Non-pigmented ciliary epithelial cell (primary cell): Measurements from ENCODE around the gene RASGEF1C.

Experiments used
- DNase-seq: peaks from one replicate; pipeline ENCODE4 v3.0.0-alpha.2; 2010; ENCODE audit warnings: low read depth

Gene RASGEF1C

DNA sequence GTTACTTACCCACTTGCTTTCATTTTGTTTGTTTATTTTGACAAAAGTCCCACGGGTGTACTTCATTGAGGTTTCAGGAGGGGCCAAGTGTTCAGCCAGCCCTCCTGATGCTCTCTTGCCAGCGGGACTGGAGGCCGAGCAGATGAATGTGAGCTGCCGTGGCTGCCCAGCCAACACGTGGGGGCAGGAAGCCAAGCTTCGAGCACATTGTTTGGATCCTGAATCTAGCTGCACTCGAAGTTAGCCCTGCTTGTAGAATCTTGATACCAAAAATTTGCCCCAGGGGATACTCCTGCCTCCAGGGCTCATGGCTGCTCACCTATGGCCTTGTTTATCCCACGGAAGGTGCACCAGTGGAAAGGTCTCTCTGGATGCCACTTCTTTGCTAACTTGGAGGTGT lies 49.3 kb downstream of the RASGEF1C start:
- no peak for DNase-seq

DNA sequence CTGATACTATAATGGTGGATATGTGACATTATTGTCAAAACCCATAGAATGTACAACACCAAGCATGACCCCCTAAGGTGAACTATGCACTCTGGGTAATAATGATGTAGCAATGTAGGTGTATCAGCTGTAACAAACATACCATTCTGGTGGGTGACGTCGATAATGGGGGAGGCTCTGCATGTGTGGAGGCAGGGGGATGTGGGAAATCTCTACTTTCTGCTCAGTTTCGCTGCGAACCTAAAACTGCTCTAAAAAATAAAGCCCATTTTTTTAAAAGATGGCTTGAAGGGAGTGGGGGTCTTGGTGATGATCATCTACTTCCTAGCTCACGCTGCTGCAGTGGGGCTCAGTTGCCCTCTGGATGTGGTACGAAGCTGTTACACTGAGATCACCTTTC lies 51.1 kb downstream of the RASGEF1C start:
- no peak for DNase-seq

DNA sequence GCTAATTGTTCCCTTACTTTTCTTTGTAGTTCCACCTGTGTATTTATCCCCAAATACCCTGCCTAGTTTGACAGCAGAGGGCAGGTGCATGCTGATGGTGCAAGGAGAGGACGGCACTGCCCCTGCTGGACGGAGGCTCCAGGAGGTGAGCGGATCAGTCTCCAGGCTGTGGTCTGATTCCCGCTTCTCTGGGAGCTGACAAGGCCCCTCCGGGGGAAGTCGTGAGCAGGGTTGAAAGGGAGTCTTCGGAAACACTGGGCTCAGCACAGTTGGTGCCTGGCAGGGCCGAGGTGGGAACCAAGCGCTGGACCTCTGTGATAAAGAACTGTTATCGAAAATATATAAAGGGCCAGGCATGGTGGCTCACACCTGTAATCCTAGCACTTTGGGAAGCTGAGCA lies 52.9 kb downstream of the RASGEF1C start:
- DNase-seq: no peak

DNA sequence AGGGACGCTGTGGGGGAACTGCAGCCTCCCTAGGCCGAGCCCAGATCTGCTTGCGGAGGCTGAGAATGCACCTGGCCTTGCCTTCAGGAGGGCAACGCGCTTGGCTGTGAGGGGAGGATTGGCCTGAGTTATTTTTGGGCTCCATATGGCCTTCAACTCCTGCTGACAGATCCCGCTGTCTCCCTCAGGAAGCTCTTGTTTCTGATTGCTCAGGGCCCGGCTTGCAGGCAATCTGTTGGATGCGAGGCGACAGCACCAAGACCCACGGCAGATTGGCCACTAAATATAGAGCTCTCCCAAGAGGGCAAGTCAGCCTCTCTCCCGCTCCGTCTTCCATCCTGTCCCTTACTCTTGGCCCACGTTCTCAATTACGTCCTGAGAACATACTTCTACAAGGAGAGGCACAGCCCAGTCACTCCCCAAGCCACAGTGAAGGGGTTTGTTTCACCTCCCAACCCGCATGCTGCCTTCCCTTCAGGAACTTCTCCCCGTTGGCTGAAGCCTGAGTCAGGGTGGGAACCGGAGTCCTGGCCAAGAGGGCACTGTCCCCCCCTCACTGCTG lies 53.6 kb downstream of the RASGEF1C start:
- DNase-seq: no peak

DNA sequence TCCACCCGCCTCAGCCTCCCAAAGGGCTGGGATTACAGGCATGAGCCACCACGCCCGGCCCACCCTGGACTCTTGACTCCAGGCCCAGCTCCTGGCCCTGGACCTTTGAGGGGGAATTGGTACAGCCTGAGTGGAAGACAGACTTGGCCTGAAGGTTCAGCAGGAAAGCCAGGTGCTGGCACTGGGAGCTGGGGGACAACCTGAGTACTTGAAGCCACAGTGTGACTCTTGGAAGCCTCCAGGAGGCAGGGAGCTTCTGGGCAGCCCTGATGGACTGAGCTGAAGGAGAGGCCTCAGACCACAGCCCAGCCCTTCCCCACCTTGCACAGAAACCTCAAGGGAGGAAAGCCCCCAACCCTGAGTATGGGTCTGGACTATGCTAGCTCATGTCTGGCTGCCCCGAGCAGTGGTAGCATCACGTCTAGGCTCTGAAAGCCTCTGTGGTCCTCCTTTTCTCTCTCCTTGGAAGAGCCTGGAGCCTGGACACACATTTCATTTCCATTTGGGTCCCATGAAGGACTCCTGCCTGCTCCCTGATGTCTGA lies 54.1 kb downstream of the RASGEF1C start:
- no peak for DNase-seq

DNA sequence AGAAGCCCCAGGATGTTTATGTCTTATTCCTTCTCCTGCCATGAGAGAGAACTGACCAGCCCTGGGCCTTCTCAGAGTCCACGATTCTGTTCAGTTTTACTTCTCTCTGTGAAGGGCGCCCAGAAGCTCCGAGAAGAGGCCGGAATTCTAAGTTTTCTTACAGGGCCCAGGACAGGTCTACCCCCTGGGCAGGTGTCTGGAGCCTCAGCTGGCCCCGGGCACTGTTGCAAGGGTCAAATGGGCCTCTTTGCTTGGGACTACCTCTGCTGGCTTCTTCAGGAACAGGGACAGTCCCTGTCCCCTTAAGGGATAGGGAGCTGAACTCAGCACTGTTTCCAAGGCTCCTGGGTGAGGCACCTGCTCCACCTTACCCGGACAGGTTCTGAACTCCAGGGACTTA lies 55.0 kb downstream of the RASGEF1C start:
- DNase-seq: no peak

DNA sequence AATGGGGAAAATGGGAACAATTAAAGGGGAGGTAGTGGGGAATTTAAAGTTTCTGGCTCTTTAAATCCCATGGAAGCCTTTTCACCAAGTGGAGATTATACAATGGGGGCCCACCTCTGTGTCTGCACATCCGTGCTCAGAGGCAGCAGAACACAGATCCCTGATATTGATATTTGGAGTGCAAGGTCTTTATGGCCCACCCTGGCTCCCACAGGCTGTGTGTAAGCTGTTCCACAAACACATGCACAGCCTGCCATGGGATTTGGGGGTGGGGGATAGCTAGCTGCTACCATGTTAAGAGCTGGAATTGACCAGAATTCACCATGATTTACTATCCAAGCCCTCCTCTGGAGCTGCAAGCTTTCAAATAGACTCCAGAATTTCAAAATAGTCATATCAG lies 55.9 kb downstream of the RASGEF1C start:
- no peak for DNase-seq

DNA sequence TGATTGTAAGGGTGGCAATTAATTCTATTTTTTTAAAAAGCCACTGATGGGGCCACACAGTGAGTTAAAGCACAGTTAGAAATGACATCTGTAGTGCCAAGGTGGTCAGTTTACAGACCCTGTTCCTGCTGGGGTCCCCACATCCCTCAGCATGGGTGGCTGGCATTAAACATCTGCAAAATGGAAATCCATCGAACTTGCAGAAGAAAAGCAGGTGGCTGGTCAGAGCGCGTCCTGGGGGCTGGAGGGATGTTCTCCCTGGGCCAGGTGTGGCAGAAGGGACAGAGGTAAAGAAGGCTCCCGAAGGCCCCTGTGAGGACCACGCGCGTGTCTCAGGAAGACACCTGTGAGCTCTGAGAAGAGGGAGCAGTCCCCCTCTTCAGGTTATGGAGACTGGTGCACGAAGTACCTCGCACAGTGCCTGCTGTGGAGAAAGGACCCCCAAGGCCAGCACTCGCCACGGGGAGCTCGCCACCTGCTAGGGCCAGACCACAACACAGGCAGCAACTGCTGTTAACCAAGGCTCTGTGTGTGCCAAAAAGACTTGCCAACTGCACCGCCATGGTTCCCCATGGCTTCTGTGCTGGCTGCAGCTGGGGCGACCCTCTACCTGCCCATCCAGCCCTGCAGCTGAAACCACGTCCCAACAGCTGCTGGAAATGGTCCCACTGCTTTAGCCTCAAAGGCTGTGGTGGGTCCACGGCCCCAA lies 65.2 kb downstream of the RASGEF1C start:
- no peak for DNase-seq

DNA sequence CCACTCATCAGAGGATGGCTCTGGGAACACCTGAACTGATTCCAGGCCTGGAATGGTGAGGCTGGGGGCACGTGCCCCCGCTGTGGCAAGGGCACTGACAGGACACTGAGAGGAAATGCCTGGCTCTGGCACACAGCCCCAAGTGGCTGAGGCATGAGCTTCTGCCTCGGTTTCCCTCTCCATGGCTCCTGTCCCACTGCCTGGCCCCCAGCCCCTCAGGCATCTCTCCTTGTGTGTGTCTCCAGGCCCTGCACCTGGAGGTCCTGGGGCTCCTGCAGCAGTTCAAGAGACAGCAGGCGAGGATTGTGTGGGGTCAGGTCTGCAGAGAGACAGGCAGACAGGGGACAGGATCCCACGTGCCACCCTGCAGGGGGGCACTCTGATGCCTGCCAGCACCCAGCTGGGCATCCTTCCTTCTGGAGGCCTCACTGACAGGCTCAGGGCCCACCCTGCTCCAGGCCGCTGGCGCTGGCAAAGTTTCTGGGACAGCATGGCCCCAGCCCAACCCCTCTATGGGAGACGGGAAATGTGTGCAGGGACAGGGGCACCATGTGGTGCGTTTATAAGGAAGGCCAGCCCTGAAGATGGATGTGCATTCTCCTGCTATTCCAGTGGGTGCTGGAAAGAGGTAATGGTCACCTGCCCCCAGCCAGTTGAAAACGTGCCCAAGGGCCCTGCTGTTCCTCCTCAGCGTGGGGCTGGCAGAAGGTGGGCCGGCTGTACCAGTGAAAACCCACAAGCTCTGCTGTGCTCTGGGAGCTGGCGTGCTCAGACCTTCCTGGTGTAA lies 66.0 kb downstream of the RASGEF1C start:
- no peak for DNase-seq

DNA sequence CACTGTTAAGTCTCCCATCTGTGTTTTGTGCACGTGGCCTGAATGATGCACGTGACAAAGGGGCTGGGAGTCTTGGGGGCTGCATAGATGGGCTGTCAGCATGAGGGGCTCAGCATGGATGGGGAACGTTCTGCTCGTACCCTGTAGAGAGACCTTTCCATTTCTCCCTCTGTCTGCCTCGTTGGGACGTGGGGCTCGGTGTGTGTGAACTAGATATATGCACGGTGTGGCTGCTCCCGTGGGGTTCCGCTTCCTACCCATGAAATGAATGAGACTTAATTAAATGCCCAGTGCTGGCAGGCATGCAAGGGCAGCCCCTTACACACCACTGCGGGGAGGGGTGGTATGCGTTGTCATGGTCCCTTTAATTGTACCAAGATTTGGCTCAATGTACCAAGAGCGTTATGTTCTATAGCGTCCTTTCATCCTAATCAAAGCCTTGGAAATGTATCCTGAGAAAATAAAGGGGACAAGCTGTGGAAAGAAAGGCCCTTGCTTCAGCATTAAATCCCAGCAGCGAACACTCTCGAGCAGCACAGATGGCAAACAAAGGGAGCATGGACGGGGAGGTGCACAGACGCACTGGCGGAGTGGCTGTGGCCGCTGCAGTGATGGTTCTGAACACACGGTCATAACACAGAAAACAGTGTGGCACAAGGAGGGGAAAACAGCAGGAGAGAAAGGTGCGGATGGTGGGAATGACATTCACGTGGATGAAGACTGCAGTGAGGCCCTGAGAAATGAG lies 66.8 kb downstream of the RASGEF1C start:
- no peak for DNase-seq

DNA sequence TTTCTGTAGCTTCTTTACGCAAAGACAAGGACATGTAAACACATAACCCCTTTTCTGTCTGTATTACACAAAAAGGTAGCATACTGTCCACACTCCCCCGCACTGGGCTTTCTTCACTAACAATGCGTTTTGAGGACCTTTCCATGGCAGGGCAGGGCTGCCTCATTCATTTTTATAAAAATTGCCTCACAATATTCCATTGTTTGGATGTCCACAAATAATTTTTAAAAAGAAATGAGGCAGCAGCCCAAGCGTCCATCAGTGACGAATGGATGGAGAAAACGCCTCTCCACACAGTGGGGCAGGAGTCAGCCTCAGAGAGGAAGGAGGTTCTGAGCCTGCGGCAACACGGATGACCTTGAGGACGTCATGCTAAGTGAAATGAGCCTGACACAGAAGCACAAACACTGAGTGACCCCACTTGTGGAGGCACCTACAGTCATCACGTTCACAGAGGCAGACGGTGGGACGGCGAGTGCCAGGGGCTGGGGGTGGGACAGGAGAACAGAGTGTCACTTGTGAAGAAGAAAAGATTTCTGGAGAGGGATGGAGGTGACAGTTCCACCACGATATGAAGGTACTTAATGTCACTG lies 67.8 kb downstream of the RASGEF1C start:
- DNase-seq: no peak

DNA sequence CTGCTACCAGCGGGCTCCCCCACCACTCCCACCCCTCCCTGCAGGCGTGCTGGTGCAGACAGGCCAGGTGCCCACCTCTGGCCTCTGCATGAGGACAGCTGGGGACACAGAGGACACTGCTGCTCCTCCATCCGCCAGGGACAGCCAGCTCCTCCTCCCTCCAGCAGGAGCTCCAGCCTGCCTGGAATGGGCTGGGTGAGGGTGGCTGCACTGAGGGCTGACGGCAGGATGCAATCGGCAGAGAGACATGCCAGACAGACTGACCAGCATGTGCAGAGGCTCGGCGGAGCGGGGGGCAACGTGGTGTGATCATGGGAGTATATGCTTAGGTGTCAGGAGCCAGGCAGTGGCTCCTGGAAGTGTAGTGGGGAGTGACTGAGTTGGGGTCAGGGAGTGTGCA lies 68.4 kb downstream of the RASGEF1C start:
- no peak for DNase-seq

DNA sequence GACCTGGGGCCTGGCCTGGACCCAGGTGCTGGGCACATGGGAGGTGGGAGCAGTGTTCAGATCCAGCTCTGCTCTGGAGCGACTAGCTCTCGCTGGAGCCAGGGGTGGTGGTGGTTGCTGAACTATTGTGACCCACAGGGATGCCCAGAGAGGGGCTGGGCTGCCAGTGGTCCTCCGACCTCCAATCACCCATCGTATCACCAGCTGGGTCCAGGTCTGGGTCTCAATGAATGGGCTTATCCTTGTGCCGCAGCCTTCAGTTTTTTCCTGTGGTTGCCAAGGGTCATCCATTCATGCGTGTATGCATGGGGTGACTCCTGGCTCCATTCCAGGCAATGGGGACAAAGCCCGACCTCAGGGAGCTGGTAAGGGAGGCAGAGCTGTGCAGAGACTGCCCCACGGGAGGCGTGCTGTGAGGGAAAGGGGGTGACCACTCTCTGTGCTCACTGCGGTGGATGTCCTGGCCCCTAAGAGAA lies 68.9 kb downstream of the RASGEF1C start:
- DNase-seq: no peak

DNA sequence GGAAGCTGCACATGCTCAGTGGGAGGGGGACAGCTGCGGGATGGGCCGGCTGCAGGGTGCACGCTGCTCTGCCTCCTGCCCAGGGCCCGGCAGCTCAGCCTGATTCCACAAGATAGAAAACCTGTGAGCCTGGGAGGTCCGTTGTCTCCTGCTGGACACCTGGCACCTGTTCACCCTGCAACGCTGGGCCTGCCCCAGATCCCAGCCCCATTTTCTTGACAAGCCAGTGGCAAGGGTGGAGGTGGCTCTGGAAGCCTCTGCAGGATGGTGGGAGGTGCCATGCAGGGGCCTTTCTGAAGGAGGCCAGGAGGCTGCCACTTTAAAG lies 69.3 kb downstream of the RASGEF1C start:
- DNase-seq: no peak

DNA sequence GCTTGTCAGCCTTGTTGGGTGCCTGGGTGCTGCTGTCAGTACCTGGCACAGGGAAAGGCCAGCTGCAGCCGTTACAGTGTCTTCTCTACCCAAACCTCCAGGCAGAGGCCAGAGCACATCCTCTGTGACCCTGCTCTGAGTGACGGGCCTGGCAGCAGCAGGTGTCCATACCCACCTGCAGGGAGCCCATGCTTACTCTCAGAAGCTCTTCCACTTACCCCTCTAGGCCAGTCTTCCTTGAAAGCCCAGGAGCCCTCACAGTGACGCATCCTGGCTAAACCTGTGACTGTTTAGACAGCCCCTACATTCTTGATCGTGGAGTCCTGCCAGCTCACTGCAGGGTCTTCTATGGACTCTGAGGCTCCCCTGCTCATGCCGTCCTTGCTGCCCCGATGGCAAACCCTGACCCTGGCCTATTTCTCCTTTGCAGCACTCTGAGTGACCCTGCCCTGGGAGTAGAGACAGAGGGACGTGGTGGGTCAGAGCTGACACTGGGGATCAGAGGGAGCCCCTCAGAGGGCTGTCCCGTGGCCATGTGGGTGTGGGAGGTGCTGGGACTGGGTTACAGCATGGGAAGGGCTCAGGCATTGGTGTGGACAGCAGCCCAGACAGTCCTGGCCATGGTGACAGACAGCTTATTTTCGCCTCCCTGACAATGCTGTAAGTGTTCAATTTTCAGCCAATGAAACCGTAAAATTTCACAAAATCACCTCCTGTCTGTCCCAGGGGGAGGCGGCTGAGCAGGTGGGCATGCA lies 69.9 kb downstream of the RASGEF1C start:
- no peak for DNase-seq

DNA sequence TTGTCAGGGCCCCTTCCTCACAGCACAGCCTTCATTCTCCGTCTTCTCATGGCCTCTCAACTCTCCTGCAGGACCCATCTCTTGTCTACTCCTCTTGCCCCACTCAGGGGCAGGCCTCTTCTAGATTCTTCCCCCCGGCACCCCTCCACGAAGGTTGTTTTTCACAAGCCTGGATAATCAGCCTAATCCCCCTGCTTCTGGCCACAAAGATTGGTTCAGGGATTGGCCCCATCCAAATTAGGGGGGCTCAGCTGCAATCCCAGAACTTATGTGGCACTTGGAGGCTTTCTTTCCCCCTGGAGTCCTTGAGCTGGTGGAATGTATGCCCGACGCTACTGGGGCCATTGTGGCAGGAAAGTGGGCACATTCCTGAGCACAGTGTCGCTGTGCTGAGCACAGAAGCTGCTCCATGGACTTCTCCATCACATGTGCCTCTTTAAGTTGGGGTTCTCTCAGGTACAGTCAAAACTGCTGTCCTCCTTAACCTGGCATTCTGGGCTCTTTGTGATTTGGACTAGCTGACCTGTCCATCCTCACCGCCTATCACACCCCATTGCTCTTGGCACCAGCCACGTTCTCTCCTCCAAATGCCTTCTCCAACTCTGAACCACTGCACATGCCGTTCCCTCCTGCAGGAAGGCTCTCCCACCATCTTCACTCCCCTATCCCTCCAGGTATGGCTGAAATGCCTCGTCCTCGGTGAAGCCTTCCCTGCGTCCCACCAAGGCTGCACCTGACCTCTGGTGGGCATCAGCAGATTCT lies 70.6 kb downstream of the RASGEF1C start:
- DNase-seq: no peak

DNA sequence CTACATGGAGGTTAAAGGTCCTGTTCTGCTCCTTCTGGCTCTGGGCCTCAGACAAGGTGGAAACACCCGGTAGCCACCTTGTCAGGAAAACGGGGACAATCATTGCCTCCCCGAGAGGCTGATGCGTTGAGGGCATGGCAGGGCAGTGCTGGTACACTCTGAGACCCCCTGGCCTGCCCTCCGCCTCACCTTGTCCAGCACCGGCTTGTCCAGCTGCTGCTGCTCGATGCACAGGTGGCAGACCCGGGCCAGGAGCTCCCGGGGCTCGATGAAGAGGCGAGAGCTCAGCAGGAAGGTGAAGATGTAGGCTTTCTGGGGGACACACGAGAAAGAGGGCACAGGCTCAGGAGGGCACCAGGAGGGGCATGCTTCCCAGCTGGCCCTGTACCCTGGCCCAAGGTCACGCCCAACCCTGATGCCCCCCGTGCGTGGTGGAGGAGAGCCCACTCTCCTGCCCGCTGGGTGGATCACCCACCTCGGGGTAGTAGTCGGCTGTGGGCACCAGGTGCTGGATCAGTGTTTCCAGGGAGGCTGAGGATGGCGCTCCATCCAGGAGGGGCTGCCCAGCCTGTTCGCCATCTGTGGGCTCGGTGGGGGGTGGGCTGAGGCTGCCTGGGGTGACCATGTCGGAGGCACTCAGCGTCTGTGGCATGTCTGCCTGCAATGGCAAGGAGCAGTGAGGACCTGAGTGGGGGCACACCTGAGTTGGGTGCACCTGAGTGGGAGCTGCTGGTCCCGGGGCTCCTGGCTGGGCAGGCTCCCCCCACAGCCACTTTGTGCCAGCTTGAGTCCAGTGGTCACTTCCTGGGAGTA lies 71.4 kb downstream of the RASGEF1C start:
- DNase-seq: no peak

DNA sequence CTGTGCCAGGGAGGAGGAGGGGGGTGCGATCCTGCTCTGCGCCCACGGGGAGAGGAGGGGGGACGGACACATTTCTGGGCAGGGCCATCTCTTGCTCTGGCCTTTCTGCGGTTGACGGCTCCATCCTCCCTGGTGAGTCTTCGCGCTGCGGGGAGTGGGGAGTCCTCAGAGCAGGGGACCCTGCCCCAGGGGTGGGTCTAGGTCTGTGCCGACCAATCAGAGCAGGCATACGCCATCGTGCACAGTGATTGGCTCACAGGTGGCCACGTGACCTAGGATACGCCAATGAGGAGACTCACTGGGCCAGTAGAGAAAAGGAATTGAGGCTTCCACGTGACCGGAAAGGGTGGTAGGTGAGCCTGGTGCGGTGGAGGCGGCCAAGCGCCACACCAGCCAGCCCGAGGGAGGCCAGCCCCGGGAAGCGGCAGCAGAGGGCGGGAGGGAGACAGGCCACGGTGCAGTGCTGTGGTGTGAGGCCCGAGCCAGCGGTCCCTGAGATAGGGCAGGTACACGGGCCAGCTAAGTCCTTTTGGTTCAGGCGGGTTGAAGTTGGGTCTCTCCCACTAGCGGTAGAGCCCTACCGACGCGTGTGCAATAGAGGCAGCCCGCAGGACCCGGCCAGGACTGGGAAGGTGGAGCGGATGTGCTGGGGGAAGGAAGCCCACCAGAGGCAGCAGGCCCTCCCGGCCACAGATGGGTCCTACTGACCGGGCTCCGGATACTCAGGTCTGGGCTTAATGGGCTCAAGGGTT lies 72.2 kb downstream of the RASGEF1C start:
- DNase-seq: no peak
